HEK293 (cell line): ENCODE measurements around the gene NCOA3.

ENCODE experiments used
- CTCF ChIA-PET: fragments of 350-600 bp; formaldehyde crosslinking; extraction: SDS; loops from one replicate; lab custom pipeline; 2021; ENCODE audit warnings: antibody characterized with exemption; lab: Yijun Ruan, JAX
- POLR2A ChIA-PET: fragments of 300-600 bp; formaldehyde crosslinking; extraction: SDS; loops from one replicate; lab custom pipeline; 2020; ENCODE audit warnings: antibody characterized with exemption, inconsistent platforms; lab: Yijun Ruan, JAX
- H3K27ac ChIP-seq: fragments of 200-500 bp; sonication (Bioruptor generic); 2 replicates; pipeline ENCODE4 v1.5.1; 2014; ENCODE audit warnings: low read depth, low read length, control low read depth, inconsistent platforms; ENCODE audit errors: extremely low read depth
- H3K36me3 ChIP-seq, 2 experiments: fragments of 200-500 bp in 1 of 2; sonication (Bioruptor generic) in 1 of 2; 1 replicate in 1 of 2; 2 replicates in 1 of 2; pipeline ENCODE4 v1.5.1; 2014 to 2017; ENCODE audit warnings: inconsistent platforms in 2 of 2, low read length in 2 of 2; ENCODE audit not compliant: control insufficient read depth in 2 of 2, insufficient read depth in 1 of 2
- H3K4me1 ChIP-seq: fragments of 200-500 bp; sonication (Bioruptor generic); 2 replicates; pipeline ENCODE4 v1.5.1; 2014; ENCODE audit warnings: mild to moderate bottlenecking, low read length, inconsistent platforms; ENCODE audit not compliant: control insufficient read depth, insufficient read depth
- H3K4me3 ChIP-seq: 2 replicates; pipeline ENCODE4 v1.5.1; 2011; ENCODE audit warnings: low read depth, mild to moderate bottlenecking, control low read depth, low read length, moderate library complexity
- H3K9me3 ChIP-seq: fragments of 200-500 bp; sonication (Bioruptor generic); 2 replicates; pipeline ENCODE4 v1.5.1; 2014; ENCODE audit warnings: low read depth, low read length, inconsistent platforms; ENCODE audit not compliant: control insufficient read depth, insufficient read depth
- CTCF ChIP-seq: fragments of 450-650 bp; formaldehyde crosslinking; IDR thresholded peaks from 2 replicates; pipeline ENCODE4 v1.5.1; 2016; ENCODE audit warnings: missing biosample characterization, missing genetic modification characterization
- ELK4 ChIP-seq: IDR thresholded peaks from 2 replicates; pipeline ENCODE4 v1.6.1; 2011; ENCODE audit warnings: mild to moderate bottlenecking, low read depth, low read length, borderline replicate concordance
- HOXD13 ChIP-seq: sonication (generic); formaldehyde crosslinking; IDR thresholded peaks from 2 replicates; pipeline ENCODE4 v1.8.0; 2022; ENCODE audit warnings: missing genetic modification reagents, borderline replicate concordance
- KLF8 ChIP-seq: fragments of 450-650 bp; formaldehyde crosslinking; IDR thresholded peaks from 2 replicates; pipeline ENCODE4 v1.5.1; 2016; ENCODE audit warnings: missing biosample characterization, missing genetic modification characterization
- SCRT2 ChIP-seq: fragments of 450-650 bp; formaldehyde crosslinking; IDR thresholded peaks from 2 replicates; pipeline ENCODE4 v1.5.1; 2016; ENCODE audit warnings: missing biosample characterization, missing genetic modification characterization
- TCF7L2 ChIP-seq: IDR thresholded peaks from 2 replicates; pipeline ENCODE4 v1.6.1; 2011; ENCODE audit warnings: low read depth, mild to moderate bottlenecking, inconsistent platforms, low read length, moderate library complexity, borderline replicate concordance
- ZBTB17 ChIP-seq: fragments of 450-650 bp; formaldehyde crosslinking; IDR thresholded peaks from 2 replicates; pipeline ENCODE4 v1.5.1; 2016; ENCODE audit warnings: missing biosample characterization, missing genetic modification characterization
- ZBTB8A ChIP-seq: fragments of 450-650 bp; formaldehyde crosslinking; IDR thresholded peaks from 2 replicates; pipeline ENCODE4 v1.5.1; 2016; ENCODE audit warnings: missing biosample characterization, missing genetic modification characterization
- ZFHX2 ChIP-seq: fragments of 450-650 bp; formaldehyde crosslinking; conservative IDR thresholded peaks from 2 replicates; pipeline ENCODE4 v1.5.1; 2016; ENCODE audit warnings: missing biosample characterization, missing genetic modification characterization
- ZFP69B ChIP-seq: fragments of 450-650 bp; formaldehyde crosslinking; IDR thresholded peaks from 2 replicates; pipeline ENCODE4 v1.5.1; 2016; ENCODE audit warnings: missing biosample characterization, missing genetic modification characterization
- ZNF114 ChIP-seq: fragments of 450-650 bp; formaldehyde crosslinking; IDR thresholded peaks from 2 replicates; pipeline ENCODE4 v1.5.0; 2017; ENCODE audit warnings: missing biosample characterization, missing genetic modification characterization
- ZNF133 ChIP-seq: fragments of 450-650 bp; formaldehyde crosslinking; IDR thresholded peaks from 2 replicates; pipeline ENCODE4 v1.5.1; 2016; ENCODE audit warnings: missing biosample characterization, missing genetic modification characterization
- ZNF175 ChIP-seq: fragments of 450-650 bp; formaldehyde crosslinking; IDR thresholded peaks from 2 replicates; pipeline ENCODE4 v1.5.1; 2016; ENCODE audit warnings: missing biosample characterization, missing genetic modification characterization
- ZNF266 ChIP-seq: fragments of 450-650 bp; formaldehyde crosslinking; IDR thresholded peaks from 2 replicates; pipeline ENCODE4 v1.5.1; 2016; ENCODE audit warnings: missing biosample characterization, missing genetic modification characterization, low read depth
- ZNF449 ChIP-seq: fragments of 450-650 bp; formaldehyde crosslinking; IDR thresholded peaks from 2 replicates; pipeline ENCODE4 v1.5.1; 2017; ENCODE audit warnings: missing biosample characterization, mild to moderate bottlenecking, missing genetic modification characterization, moderate library complexity
- ZNF777 ChIP-seq: fragments of 450-650 bp; formaldehyde crosslinking; IDR thresholded peaks from 2 replicates; pipeline ENCODE4 v1.5.1; 2017; ENCODE audit warnings: missing biosample characterization, missing genetic modification characterization, borderline replicate concordance
- TF ChIP-seq, protein P1 (sequence below): fragments of 450-650 bp; formaldehyde crosslinking; IDR thresholded peaks from 2 replicates; pipeline ENCODE4 v1.5.1; 2017; ENCODE audit warnings: missing biosample characterization, missing genetic modification characterization
- TF ChIP-seq, protein P2 (sequence below): fragments of 450-650 bp; formaldehyde crosslinking; optimal IDR thresholded peaks from 2 replicates; pipeline ENCODE3; 2016; ENCODE audit warnings: missing biosample characterization, mild to moderate bottlenecking, missing genetic modification characterization
- TF ChIP-seq, protein P3 (sequence below): fragments of 450-650 bp; IDR thresholded peaks from 2 replicates; pipeline ENCODE4 v1.5.1; 2018; ENCODE audit warnings: missing biosample characterization, missing genetic modification characterization
- TF ChIP-seq, protein P4 (sequence below): fragments of 450-650 bp; formaldehyde crosslinking; IDR thresholded peaks from 2 replicates; pipeline ENCODE4 v1.5.1; 2016; ENCODE audit warnings: missing biosample characterization, missing genetic modification characterization
- TF ChIP-seq, protein P5 (sequence below): sonication (generic); formaldehyde crosslinking; IDR thresholded peaks from 2 replicates; pipeline ENCODE4 v1.8.1; 2022; ENCODE audit warnings: mild to moderate bottlenecking, moderate library complexity, missing genetic modification reagents
- TF ChIP-seq, protein P6 (sequence below): fragments of 450-650 bp; formaldehyde crosslinking; IDR thresholded peaks from 2 replicates; pipeline ENCODE4 v1.5.1; 2016; ENCODE audit warnings: missing biosample characterization, missing genetic modification characterization

NCOA3 gene

GRCh38 chr20:47535088-47535487 is 33.4 kb downstream of the NCOA3 start (continued):
- TF ChIP-seq ZBTB8A (tag by site-specific recombination) (no peak), ELK4 (no peak), SCRT2 (tag by site-specific recombination) (peak; percentile 60; the same call in 1 of the 2 replicates), ZFHX2 (tag by site-specific recombination) (no peak), HOXD13 (no peak), ZNF175 (tag by site-specific recombination) (no peak), CTCF (tag by site-specific recombination) (peak; percentile 64), ZBTB17 (tag by site-specific recombination) (no peak), TCF7L2 (no peak), KLF8 (tag by site-specific recombination) (no peak), ZNF133 (tag by site-specific recombination) (no peak)
- TF ChIP-seq, protein P1, sequence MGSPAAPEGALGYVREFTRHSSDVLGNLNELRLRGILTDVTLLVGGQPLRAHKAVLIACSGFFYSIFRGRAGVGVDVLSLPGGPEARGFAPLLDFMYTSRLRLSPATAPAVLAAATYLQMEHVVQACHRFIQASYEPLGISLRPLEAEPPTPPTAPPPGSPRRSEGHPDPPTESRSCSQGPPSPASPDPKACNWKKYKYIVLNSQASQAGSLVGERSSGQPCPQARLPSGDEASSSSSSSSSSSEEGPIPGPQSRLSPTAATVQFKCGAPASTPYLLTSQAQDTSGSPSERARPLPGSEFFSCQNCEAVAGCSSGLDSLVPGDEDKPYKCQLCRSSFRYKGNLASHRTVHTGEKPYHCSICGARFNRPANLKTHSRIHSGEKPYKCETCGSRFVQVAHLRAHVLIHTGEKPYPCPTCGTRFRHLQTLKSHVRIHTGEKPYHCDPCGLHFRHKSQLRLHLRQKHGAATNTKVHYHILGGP (tag by site-specific recombination), result no peak
- TF ChIP-seq, protein P2, sequence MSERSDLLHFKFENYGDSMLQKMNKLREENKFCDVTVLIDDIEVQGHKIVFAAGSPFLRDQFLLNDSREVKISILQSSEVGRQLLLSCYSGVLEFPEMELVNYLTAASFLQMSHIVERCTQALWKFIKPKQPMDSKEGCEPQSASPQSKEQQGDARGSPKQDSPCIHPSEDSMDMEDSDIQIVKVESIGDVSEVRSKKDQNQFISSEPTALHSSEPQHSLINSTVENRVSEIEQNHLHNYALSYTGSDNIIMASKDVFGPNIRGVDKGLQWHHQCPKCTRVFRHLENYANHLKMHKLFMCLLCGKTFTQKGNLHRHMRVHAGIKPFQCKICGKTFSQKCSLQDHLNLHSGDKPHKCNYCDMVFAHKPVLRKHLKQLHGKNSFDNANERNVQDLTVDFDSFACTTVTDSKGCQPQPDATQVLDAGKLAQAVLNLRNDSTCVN (tag by site-specific recombination), result peak; percentile 2
- TF ChIP-seq, protein P3, sequence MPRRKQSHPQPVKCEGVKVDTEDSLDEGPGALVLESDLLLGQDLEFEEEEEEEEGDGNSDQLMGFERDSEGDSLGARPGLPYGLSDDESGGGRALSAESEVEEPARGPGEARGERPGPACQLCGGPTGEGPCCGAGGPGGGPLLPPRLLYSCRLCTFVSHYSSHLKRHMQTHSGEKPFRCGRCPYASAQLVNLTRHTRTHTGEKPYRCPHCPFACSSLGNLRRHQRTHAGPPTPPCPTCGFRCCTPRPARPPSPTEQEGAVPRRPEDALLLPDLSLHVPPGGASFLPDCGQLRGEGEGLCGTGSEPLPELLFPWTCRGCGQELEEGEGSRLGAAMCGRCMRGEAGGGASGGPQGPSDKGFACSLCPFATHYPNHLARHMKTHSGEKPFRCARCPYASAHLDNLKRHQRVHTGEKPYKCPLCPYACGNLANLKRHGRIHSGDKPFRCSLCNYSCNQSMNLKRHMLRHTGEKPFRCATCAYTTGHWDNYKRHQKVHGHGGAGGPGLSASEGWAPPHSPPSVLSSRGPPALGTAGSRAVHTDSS (tag by site-specific recombination), result no peak

DNA sequence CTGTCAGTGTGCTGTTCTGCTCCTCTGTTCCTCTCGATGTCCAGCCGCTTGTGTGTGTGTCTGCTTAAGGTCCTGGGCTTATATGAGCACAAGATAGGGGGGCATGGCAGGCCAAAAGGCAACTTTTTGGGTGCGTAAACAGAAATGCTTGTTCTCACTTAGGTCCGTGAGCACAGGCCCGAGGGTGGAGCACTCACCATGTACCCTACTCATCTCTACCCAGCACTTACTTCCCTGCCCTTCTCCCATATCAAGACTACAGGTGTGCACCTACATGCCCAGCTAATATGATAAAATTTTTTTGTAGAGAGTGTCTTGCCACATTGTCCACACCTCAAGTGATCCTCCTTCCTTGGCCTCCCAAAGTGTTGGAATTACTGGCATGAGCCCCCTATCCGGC is 34.3 kb downstream of the NCOA3 start:
- no peaks in the 10 kb centered on the region for H3K36me3 ChIP-seq
- H3K4me3 ChIP-seq, result no peak overlapping the region
- POLR2A ChIA-PET, result no interaction called here
- H3K4me1 ChIP-seq, result peaks cover 15% of the 10 kb centered on the region
- no peak overlapping the region for H3K27ac ChIP-seq
- no peaks in the 10 kb centered on the region for H3K9me3 ChIP-seq
- CTCF ChIA-PET, result interaction anchor here (1.0 kb wide), 2 partner anchors 9 to 21 kb away, joined by 4 to 5 read pairs; no protein-coding TSS in a partner anchor
- TF ChIP-seq ZNF777 (tag by site-specific recombination), result no peak
- TF ChIP-seq, protein P4, sequence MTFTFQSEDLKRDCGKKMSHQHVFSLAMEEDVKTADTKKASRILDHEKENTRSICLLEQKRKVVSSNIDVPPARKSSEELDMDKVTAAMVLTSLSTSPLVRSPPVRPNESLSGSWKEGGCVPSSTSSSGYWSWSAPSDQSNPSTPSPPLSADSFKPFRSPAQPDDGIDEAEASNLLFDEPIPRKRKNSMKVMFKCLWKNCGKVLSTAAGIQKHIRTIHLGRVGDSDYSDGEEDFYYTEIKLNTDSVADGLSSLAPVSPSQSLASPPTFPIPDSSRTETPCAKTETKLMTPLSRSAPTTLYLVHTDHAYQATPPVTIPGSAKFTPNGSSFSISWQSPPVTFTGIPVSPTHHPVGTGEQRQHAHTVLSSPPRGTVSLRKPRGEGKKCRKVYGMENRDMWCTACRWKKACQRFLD (tag by site-specific recombination), result no peak
- TF ChIP-seq, protein P5, sequence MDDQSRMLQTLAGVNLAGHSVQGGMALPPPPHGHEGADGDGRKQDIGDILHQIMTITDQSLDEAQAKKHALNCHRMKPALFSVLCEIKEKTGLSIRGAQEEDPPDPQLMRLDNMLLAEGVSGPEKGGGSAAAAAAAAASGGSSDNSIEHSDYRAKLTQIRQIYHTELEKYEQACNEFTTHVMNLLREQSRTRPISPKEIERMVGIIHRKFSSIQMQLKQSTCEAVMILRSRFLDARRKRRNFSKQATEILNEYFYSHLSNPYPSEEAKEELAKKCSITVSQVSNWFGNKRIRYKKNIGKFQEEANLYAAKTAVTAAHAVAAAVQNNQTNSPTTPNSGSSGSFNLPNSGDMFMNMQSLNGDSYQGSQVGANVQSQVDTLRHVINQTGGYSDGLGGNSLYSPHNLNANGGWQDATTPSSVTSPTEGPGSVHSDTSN (CRISPR knock-in tag), result no peak
- TF ChIP-seq CTCF (tag by site-specific recombination), result no peak
- TF ChIP-seq ZNF114, result no peak
- TF ChIP-seq ZFP69B (tag by site-specific recombination), result no peak
- TF ChIP-seq ZNF449 (tag by site-specific recombination), result no peak
- no peak for TF ChIP-seq ZNF266 (tag by site-specific recombination)
- TF ChIP-seq, protein P6, sequence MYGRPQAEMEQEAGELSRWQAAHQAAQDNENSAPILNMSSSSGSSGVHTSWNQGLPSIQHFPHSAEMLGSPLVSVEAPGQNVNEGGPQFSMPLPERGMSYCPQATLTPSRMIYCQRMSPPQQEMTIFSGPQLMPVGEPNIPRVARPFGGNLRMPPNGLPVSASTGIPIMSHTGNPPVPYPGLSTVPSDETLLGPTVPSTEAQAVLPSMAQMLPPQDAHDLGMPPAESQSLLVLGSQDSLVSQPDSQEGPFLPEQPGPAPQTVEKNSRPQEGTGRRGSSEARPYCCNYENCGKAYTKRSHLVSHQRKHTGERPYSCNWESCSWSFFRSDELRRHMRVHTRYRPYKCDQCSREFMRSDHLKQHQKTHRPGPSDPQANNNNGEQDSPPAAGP (tag by site-specific recombination), result no peak
